Measurements from ENCODE around the gene GRK2. TPM values are rescaled to one million over a fixed set of nuclear protein-coding genes. Genes with fewer than 3 reads are reported as not detected.

GRK2 gene
- total RNA-seq, 1 donor from 2014 or later = 56.8 TPM

- intact Hi-C loops (cut with micrococcal nuclease) = no loop called here
- DNase-seq = no peak
- ATAC-seq = no peak
Observed at GRCh38 chr11:67320011-67320410, 53.7 kb downstream of the GRK2 start.

GRCh38 chr11:67320691-67321090 is 54.4 kb downstream of the GRK2 start:
- intact Hi-C loops (cut with micrococcal nuclease) = no loop called here
- no peak for ATAC-seq
- DNase-seq = no peak

GRCh38 chr11:67321313-67321871 is 55.1 kb downstream of the GRK2 start:
- ATAC-seq = no peak

GRCh38 chr11:67322049-67322448 is 55.8 kb downstream of the GRK2 start:
- intact Hi-C loops (cut with micrococcal nuclease) = no loop called here
- ATAC-seq = no peak
- no peak for DNase-seq

More at GRCh38 chr11:67321313-67321871, 55.1 kb downstream of the GRK2 start:
- DNase-seq = no peak
- intact Hi-C loops (cut with micrococcal nuclease) = no loop called here

GRCh38 chr11:67323526-67323925 is 57.3 kb downstream of the GRK2 start:
- no peak for ATAC-seq
- intact Hi-C loops (cut with micrococcal nuclease) = no loop called here
- no peak for DNase-seq

- DNase-seq (no peak), ATAC-seq (no peak)
- intact Hi-C loops (cut with micrococcal nuclease) = no loop called here
Observed at GRCh38 chr11:67332081-67332691, 65.9 kb downstream of the GRK2 start.

Other genes starting within 250 kb of the GRK2 start
- 0.37 TPM for gene SYT12, start 243.3 kb upstream of the GRK2 start, total RNA-seq
- gene RHOD, start 209.6 kb upstream of the GRK2 start, total RNA-seq = 67.6 TPM
- 37.5 TPM for gene KDM2A, start 147.2 kb upstream of the GRK2 start, total RNA-seq
- 13.1 TPM for gene ANKRD13D, start 22.8 kb downstream of the GRK2 start, total RNA-seq
- gene SSH3, start 37.1 kb downstream of the GRK2 start, total RNA-seq = 18.7 TPM
- 40.3 TPM for gene POLD4, start 87.1 kb downstream of the GRK2 start, total RNA-seq
- gene CLCF1, start 107.1 kb downstream of the GRK2 start, total RNA-seq = 0.89 TPM
- gene RAD9A, start 125.5 kb downstream of the GRK2 start, total RNA-seq = 5.8 TPM
- 106 TPM for gene PPP1CA, start 135.4 kb downstream of the GRK2 start, total RNA-seq
- gene TBC1D10C, start 137.6 kb downstream of the GRK2 start, total RNA-seq = 0.87 TPM
- gene CARNS1, start 149.2 kb downstream of the GRK2 start, total RNA-seq = 18.0 TPM
- 25.1 TPM for gene RPS6KB2, start 162.0 kb downstream of the GRK2 start, total RNA-seq
- 2.0 TPM for gene PTPRCAP, start 171.2 kb downstream of the GRK2 start, total RNA-seq
- 23.2 TPM for gene CORO1B, start 177.0 kb downstream of the GRK2 start, total RNA-seq
- not detected for gene GPR152, start 186.3 kb downstream of the GRK2 start, total RNA-seq
- gene CABP4, start 188.9 kb downstream of the GRK2 start, total RNA-seq = 0.64 TPM
- gene TMEM134, start 202.8 kb downstream of the GRK2 start, total RNA-seq = 91.5 TPM
- gene AIP, start 216.6 kb downstream of the GRK2 start, total RNA-seq = 51.3 TPM
- gene PITPNM1, start 238.9 kb downstream of the GRK2 start, total RNA-seq = 45.5 TPM
- 55.0 TPM for gene CDK2AP2, start 241.7 kb downstream of the GRK2 start, total RNA-seq